ENCODE measurements around the gene COLGALT1.
A peak's percentile ranks its signal among the peaks of the same experiment; 100 is the strongest.

The COLGALT1 gene

GRCh38 chr19:17616686-17616960, 61.2 kb downstream of the COLGALT1 start:
- POLR2A ChIA-PET, result no interaction called here
- peaks cover 0 to 25% (median 4%) of the 10 kb centered on the region in 5 experiments for H3K27me3 ChIP-seq (replicated peaks in 2 of 5; ENCODE audit: control insufficient read depth in 4 of 5, insufficient read depth in 5 of 5, low read length in 4 of 5)
- 8% methylated on average over 7 of the region's 11 CpGs for WGBS (ENCODE audit: insufficient coverage)
- H3K4me1 ChIP-seq (ENCODE audit: control extremely low read depth in 1 of 4, control insufficient read depth in 4 of 4, insufficient read depth in 4 of 4, low read length in 3 of 4), result peaks cover 0 to 9% (median 7%) of the 10 kb centered on the region in 4 experiments
- H3K27ac ChIP-seq (ENCODE audit: insufficient read depth in 1 of 2, low read depth in 1 of 2, low read length in 2 of 2, poor library complexity in 1 of 2, severe bottlenecking in 2 of 2), result peak overlapping the region in 1 of 2 experiments; percentile 43
- H3K9me3 ChIP-seq (ENCODE audit: control extremely low read depth in 1 of 5, control insufficient read depth in 4 of 5, insufficient read depth in 2 of 5, low read depth in 1 of 5, low read length in 4 of 5), result peaks cover 0 to 2% (median 0%) of the 10 kb centered on the region in 5 experiments
- no peaks in the 10 kb centered on the region for H3K36me3 ChIP-seq (ENCODE audit: control insufficient read depth in 4 of 4, insufficient read depth in 4 of 4, low read length in 3 of 4)
- DNase-seq, result no peak
- CTCF ChIA-PET, result interaction anchor here (0.6 to 2.5 kb wide), 3 partner anchors 10 to 603 kb away, joined by 4 to 10 read pairs (median 8); no protein-coding TSS in a partner anchor
- H3K4me3 ChIP-seq (ENCODE audit: control insufficient read depth in 1 of 7, extremely low read depth in 1 of 7, insufficient read depth in 4 of 7, low read depth in 2 of 7, low read length in 6 of 7), result peak overlapping the region in 6 of 7 experiments; percentile 8 to 66 (median 44)

DNA sequence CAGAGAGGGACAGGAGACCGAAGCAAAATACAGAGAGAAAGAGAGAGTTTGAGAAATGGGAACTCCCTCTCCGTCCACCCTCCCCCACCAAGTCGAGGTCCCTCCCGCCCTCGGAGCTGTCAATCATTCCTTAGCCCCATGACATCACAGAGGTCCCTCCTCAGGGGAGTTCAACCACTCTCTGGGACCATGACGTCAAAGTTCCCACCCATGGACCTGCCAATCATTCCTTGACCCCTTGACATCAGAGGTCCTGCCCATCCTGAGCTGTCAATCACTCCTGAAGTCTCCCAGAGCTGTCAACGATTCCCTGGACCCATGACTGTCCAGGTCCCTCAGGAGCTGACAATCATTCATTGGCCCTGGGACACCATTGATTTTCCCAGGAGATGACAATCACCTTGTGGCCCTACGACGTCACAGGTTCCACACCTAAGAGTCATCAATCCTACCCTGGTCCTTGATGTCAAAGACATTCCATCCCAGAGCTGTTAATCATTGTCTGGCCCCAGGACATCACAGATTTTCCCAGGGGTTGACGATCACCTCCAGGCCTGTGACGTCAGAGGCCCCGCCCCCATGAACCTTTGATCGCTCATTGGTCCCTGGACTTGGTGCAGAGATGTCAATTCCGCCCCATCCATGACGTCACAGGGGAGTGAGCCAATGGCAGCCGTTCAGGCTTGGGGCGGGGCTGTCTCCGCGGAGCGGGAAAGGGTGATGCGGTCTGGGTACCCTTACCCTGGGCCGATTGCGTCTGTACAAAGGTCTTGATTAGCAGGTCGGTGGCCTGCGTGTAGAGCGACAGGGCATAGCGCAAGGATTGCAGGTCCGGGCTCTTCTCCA, 61.7 kb downstream of the COLGALT1 start:
- peak overlapping the region in 1 of 2 experiments; percentile 43 for H3K27ac ChIP-seq (ENCODE audit: insufficient read depth in 1 of 2, low read depth in 1 of 2, low read length in 2 of 2, poor library complexity in 1 of 2, severe bottlenecking in 2 of 2)
- H3K4me3 ChIP-seq (ENCODE audit: control insufficient read depth in 1 of 7, extremely low read depth in 1 of 7, insufficient read depth in 4 of 7, low read depth in 2 of 7, low read length in 6 of 7), result peak overlapping the region in 4 of 7 experiments; percentile 42 to 66 (median 52)
- ChIA-PET POLR2A (no interaction called here), CTCF (interaction anchor here (2.3 to 2.5 kb wide), 2 partner anchors 11 to 14 kb away, joined by 8 to 10 read pairs; no protein-coding TSS in a partner anchor)
- peak; percentile 49 to 61 (median 60) for DNase-seq
- H3K36me3 ChIP-seq (ENCODE audit: control insufficient read depth in 4 of 4, insufficient read depth in 4 of 4, low read length in 3 of 4), result no peaks in the 10 kb centered on the region
- H3K4me1 ChIP-seq (ENCODE audit: control extremely low read depth in 1 of 4, control insufficient read depth in 4 of 4, insufficient read depth in 4 of 4, low read length in 3 of 4), result peaks cover 0 to 9% (median 7%) of the 10 kb centered on the region in 4 experiments
- WGBS (ENCODE audit: insufficient coverage), result 64% methylated on average over 26 of the region's 28 CpGs
- peaks cover 0 to 7% (median 3%) of the 10 kb centered on the region in 5 experiments for H3K9me3 ChIP-seq (ENCODE audit: control extremely low read depth in 1 of 5, control insufficient read depth in 4 of 5, insufficient read depth in 2 of 5, low read depth in 1 of 5, low read length in 4 of 5)
- H3K27me3 ChIP-seq (replicated peaks in 2 of 5; ENCODE audit: control insufficient read depth in 4 of 5, insufficient read depth in 5 of 5, low read length in 4 of 5), result peaks cover 0 to 25% (median 4%) of the 10 kb centered on the region in 5 experiments

GRCh38 chr19:17617807-17618192, 62.4 kb downstream of the COLGALT1 start:
- no peak for DNase-seq
- ChIA-PET POLR2A (no interaction called here), CTCF (interaction anchor here (1.2 to 2.3 kb wide), 3 partner anchors 12 to 152 kb away, joined by 3 to 11 read pairs (median 8); no protein-coding TSS in a partner anchor)
- Histone ChIP-seq H3K9me3 (ENCODE audit: control extremely low read depth in 1 of 5, control insufficient read depth in 4 of 5, insufficient read depth in 2 of 5, low read depth in 1 of 5, low read length in 4 of 5) (peaks cover 0 to 10% (median 4%) of the 10 kb centered on the region in 5 experiments), H3K36me3 (ENCODE audit: control insufficient read depth in 4 of 4, insufficient read depth in 4 of 4, low read length in 3 of 4) (no peaks in the 10 kb centered on the region), H3K4me1 (ENCODE audit: control extremely low read depth in 1 of 4, control insufficient read depth in 4 of 4, insufficient read depth in 4 of 4, low read length in 3 of 4) (peaks cover 0 to 13% (median 7%) of the 10 kb centered on the region in 4 experiments), H3K4me3 (ENCODE audit: control insufficient read depth in 1 of 7, extremely low read depth in 1 of 7, insufficient read depth in 4 of 7, low read depth in 2 of 7, low read length in 6 of 7) (no peak overlapping the region), H3K27ac (ENCODE audit: insufficient read depth in 1 of 2, low read depth in 1 of 2, low read length in 2 of 2, poor library complexity in 1 of 2, severe bottlenecking in 2 of 2) (no peak overlapping the region), H3K27me3 (replicated peaks in 2 of 5; ENCODE audit: control insufficient read depth in 4 of 5, insufficient read depth in 5 of 5, low read length in 4 of 5) (peaks cover 0 to 25% (median 4%) of the 10 kb centered on the region in 5 experiments)
- WGBS (ENCODE audit: insufficient coverage), result 92% methylated on average over 3 of the region's 7 CpGs

GRCh38 chr19:17618281-17618903, 62.9 kb downstream of the COLGALT1 start:
- no peaks in the 10 kb centered on the region for H3K36me3 ChIP-seq (ENCODE audit: control insufficient read depth in 4 of 4, insufficient read depth in 4 of 4, low read length in 3 of 4)
- ChIA-PET POLR2A (no interaction called here), CTCF (interaction anchor here (1.2 to 1.8 kb wide), 2 partner anchors 12 to 153 kb away, joined by 3 to 11 read pairs; no protein-coding TSS in a partner anchor)
- peaks cover 0 to 10% (median 4%) of the 10 kb centered on the region in 5 experiments for H3K9me3 ChIP-seq (ENCODE audit: control extremely low read depth in 1 of 5, control insufficient read depth in 4 of 5, insufficient read depth in 2 of 5, low read depth in 1 of 5, low read length in 4 of 5)
- DNase-seq, result no peak
- H3K4me1 ChIP-seq (ENCODE audit: control extremely low read depth in 1 of 4, control insufficient read depth in 4 of 4, insufficient read depth in 4 of 4, low read length in 3 of 4), result peaks cover 0 to 13% (median 7%) of the 10 kb centered on the region in 4 experiments
- H3K27me3 ChIP-seq (replicated peaks in 2 of 5; ENCODE audit: control insufficient read depth in 4 of 5, insufficient read depth in 5 of 5, low read length in 4 of 5), result peaks cover 0 to 25% (median 4%) of the 10 kb centered on the region in 5 experiments
- no peak overlapping the region for H3K27ac ChIP-seq (ENCODE audit: insufficient read depth in 1 of 2, low read depth in 1 of 2, low read length in 2 of 2, poor library complexity in 1 of 2, severe bottlenecking in 2 of 2)
- 95% methylated on average over 4 of the region's 7 CpGs for WGBS (ENCODE audit: insufficient coverage)
- no peak overlapping the region for H3K4me3 ChIP-seq (ENCODE audit: control insufficient read depth in 1 of 7, extremely low read depth in 1 of 7, insufficient read depth in 4 of 7, low read depth in 2 of 7, low read length in 6 of 7)

GRCh38 chr19:17618936-17619335, 63.5 kb downstream of the COLGALT1 start:
- Histone ChIP-seq H3K4me3 (ENCODE audit: control insufficient read depth in 1 of 7, extremely low read depth in 1 of 7, insufficient read depth in 4 of 7, low read depth in 2 of 7, low read length in 6 of 7) (no peak overlapping the region), H3K9me3 (ENCODE audit: control extremely low read depth in 1 of 5, control insufficient read depth in 4 of 5, insufficient read depth in 2 of 5, low read depth in 1 of 5, low read length in 4 of 5) (peaks cover 0 to 10% (median 4%) of the 10 kb centered on the region in 5 experiments), H3K27ac (ENCODE audit: insufficient read depth in 1 of 2, low read depth in 1 of 2, low read length in 2 of 2, poor library complexity in 1 of 2, severe bottlenecking in 2 of 2) (no peak overlapping the region), H3K4me1 (ENCODE audit: control extremely low read depth in 1 of 4, control insufficient read depth in 4 of 4, insufficient read depth in 4 of 4, low read length in 3 of 4) (peaks cover 0 to 13% (median 7%) of the 10 kb centered on the region in 4 experiments), H3K27me3 (replicated peaks in 2 of 5; ENCODE audit: control insufficient read depth in 4 of 5, insufficient read depth in 5 of 5, low read length in 4 of 5) (peaks cover 0 to 25% (median 4%) of the 10 kb centered on the region in 5 experiments), H3K36me3 (ENCODE audit: control insufficient read depth in 4 of 4, insufficient read depth in 4 of 4, low read length in 3 of 4) (no peaks in the 10 kb centered on the region)
- DNase-seq, result no peak
- ChIA-PET POLR2A (no interaction called here), CTCF (interaction anchor here (1.2 to 1.8 kb wide), 2 partner anchors 13 to 153 kb away, joined by 3 to 11 read pairs; no protein-coding TSS in a partner anchor)
- WGBS (ENCODE audit: insufficient coverage), result 0% methylated on average over 1 of the region's 2 CpGs

DNA sequence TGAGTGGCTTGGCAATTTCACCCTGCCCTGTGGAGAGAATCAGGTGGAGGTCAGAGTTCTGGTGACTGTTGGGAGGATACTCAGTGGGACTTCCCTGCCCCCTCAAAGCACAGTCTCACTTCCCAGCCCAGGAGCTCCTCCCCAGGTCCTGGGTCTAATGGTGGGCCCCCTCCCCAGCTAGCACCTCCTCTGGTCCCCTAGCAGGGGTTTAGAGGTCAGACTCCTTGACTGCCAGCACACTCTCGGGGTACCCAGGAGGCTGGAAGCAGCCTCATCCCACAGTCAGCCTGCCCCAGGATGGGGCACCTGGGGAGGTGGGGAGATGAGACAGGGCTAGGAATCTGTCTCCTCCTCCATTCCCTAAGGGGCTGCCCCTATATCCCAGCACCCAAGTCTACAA, 65.2 kb downstream of the COLGALT1 start:
- Histone ChIP-seq H3K9me3 (ENCODE audit: control extremely low read depth in 1 of 5, control insufficient read depth in 4 of 5, insufficient read depth in 2 of 5, low read depth in 1 of 5, low read length in 4 of 5) (peaks cover 0 to 10% (median 4%) of the 10 kb centered on the region in 5 experiments), H3K4me3 (ENCODE audit: control insufficient read depth in 1 of 7, extremely low read depth in 1 of 7, insufficient read depth in 4 of 7, low read depth in 2 of 7, low read length in 6 of 7) (no peak overlapping the region), H3K36me3 (ENCODE audit: control insufficient read depth in 4 of 4, insufficient read depth in 4 of 4, low read length in 3 of 4) (no peaks in the 10 kb centered on the region), H3K27ac (ENCODE audit: insufficient read depth in 1 of 2, low read depth in 1 of 2, low read length in 2 of 2, poor library complexity in 1 of 2, severe bottlenecking in 2 of 2) (no peak overlapping the region), H3K27me3 (replicated peaks in 2 of 5; ENCODE audit: control insufficient read depth in 4 of 5, insufficient read depth in 5 of 5, low read length in 4 of 5) (peaks cover 0 to 21% (median 4%) of the 10 kb centered on the region in 5 experiments), H3K4me1 (ENCODE audit: control extremely low read depth in 1 of 4, control insufficient read depth in 4 of 4, insufficient read depth in 4 of 4, low read length in 3 of 4) (peaks cover 0 to 13% (median 7%) of the 10 kb centered on the region in 4 experiments)
- ChIA-PET CTCF (no interaction called here), POLR2A (no interaction called here)
- DNase-seq, result no peak
- WGBS (ENCODE audit: insufficient coverage), result 100% methylated on average over 1 of the region's 1 CpG

Data from common myeloid progenitor, CD34-positive (primary cell).